ENCODE data around the gene EMP2.

- TF ChIP-seq, protein P1, sequence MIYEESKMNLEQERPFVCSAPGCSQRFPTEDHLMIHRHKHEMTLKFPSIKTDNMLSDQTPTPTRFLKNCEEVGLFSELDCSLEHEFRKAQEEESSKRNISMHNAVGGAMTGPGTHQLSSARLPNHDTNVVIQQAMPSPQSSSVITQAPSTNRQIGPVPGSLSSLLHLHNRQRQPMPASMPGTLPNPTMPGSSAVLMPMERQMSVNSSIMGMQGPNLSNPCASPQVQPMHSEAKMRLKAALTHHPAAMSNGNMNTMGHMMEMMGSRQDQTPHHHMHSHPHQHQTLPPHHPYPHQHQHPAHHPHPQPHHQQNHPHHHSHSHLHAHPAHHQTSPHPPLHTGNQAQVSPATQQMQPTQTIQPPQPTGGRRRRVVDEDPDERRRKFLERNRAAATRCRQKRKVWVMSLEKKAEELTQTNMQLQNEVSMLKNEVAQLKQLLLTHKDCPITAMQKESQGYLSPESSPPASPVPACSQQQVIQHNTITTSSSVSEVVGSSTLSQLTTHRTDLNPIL (CRISPR knock-in tag; IDR thresholded peaks at IDR 0.05; ENCODE audit: low read depth) = no peak
- TF ChIP-seq PPARA (CRISPR knock-in tag; IDR thresholded peaks at IDR 0.05; ENCODE audit: borderline replicate concordance) (no peak), PATZ1 (CRISPR knock-in tag; IDR thresholded peaks at IDR 0.05; ENCODE audit: borderline replicate concordance) (no peak), RARB (CRISPR knock-in tag; IDR thresholded peaks at IDR 0.05) (no peak), CSRNP3 (CRISPR knock-in tag; IDR thresholded peaks at IDR 0.05) (no peak), ZFP3 (CRISPR knock-in tag; IDR thresholded peaks at IDR 0.05) (no peak)
- TF ChIP-seq, protein P2, sequence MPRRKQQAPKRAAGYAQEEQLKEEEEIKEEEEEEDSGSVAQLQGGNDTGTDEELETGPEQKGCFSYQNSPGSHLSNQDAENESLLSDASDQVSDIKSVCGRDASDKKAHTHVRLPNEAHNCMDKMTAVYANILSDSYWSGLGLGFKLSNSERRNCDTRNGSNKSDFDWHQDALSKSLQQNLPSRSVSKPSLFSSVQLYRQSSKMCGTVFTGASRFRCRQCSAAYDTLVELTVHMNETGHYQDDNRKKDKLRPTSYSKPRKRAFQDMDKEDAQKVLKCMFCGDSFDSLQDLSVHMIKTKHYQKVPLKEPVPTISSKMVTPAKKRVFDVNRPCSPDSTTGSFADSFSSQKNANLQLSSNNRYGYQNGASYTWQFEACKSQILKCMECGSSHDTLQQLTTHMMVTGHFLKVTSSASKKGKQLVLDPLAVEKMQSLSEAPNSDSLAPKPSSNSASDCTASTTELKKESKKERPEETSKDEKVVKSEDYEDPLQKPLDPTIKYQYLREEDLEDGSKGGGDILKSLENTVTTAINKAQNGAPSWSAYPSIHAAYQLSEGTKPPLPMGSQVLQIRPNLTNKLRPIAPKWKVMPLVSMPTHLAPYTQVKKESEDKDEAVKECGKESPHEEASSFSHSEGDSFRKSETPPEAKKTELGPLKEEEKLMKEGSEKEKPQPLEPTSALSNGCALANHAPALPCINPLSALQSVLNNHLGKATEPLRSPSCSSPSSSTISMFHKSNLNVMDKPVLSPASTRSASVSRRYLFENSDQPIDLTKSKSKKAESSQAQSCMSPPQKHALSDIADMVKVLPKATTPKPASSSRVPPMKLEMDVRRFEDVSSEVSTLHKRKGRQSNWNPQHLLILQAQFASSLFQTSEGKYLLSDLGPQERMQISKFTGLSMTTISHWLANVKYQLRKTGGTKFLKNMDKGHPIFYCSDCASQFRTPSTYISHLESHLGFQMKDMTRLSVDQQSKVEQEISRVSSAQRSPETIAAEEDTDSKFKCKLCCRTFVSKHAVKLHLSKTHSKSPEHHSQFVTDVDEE (CRISPR knock-in tag; IDR thresholded peaks at IDR 0.05) = no peak
Observed at GRCh38 chr16:10525214-10525825, 55.1 kb downstream of the EMP2 start.

All from SK-N-SH treated with all-trans-retinoic acid at 6 μM for 48 hours (cell line).